ENCODE results near the gene RAB24.

GRCh38 chr5:177288191-177288590, 15.3 kb downstream of the RAB24 start:
- no peak for TF ChIP-seq GABPA (IDR thresholded peaks at IDR 0.05; ENCODE audit: low read depth)
- TF ChIP-seq, protein P1, sequence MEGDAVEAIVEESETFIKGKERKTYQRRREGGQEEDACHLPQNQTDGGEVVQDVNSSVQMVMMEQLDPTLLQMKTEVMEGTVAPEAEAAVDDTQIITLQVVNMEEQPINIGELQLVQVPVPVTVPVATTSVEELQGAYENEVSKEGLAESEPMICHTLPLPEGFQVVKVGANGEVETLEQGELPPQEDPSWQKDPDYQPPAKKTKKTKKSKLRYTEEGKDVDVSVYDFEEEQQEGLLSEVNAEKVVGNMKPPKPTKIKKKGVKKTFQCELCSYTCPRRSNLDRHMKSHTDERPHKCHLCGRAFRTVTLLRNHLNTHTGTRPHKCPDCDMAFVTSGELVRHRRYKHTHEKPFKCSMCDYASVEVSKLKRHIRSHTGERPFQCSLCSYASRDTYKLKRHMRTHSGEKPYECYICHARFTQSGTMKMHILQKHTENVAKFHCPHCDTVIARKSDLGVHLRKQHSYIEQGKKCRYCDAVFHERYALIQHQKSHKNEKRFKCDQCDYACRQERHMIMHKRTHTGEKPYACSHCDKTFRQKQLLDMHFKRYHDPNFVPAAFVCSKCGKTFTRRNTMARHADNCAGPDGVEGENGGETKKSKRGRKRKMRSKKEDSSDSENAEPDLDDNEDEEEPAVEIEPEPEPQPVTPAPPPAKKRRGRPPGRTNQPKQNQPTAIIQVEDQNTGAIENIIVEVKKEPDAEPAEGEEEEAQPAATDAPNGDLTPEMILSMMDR (IDR thresholded peaks at IDR 0.05; ENCODE audit: insufficient read depth, low read length), result no peak
- TF ChIP-seq SPI1 (IDR thresholded peaks at IDR 0.05; ENCODE audit: borderline replicate concordance, low read depth), result no peak
- TF ChIP-seq POLR2AphosphoS5 (IDR thresholded peaks at IDR 0.05; ENCODE audit: low read depth), result no peak
- TF ChIP-seq, protein P2, sequence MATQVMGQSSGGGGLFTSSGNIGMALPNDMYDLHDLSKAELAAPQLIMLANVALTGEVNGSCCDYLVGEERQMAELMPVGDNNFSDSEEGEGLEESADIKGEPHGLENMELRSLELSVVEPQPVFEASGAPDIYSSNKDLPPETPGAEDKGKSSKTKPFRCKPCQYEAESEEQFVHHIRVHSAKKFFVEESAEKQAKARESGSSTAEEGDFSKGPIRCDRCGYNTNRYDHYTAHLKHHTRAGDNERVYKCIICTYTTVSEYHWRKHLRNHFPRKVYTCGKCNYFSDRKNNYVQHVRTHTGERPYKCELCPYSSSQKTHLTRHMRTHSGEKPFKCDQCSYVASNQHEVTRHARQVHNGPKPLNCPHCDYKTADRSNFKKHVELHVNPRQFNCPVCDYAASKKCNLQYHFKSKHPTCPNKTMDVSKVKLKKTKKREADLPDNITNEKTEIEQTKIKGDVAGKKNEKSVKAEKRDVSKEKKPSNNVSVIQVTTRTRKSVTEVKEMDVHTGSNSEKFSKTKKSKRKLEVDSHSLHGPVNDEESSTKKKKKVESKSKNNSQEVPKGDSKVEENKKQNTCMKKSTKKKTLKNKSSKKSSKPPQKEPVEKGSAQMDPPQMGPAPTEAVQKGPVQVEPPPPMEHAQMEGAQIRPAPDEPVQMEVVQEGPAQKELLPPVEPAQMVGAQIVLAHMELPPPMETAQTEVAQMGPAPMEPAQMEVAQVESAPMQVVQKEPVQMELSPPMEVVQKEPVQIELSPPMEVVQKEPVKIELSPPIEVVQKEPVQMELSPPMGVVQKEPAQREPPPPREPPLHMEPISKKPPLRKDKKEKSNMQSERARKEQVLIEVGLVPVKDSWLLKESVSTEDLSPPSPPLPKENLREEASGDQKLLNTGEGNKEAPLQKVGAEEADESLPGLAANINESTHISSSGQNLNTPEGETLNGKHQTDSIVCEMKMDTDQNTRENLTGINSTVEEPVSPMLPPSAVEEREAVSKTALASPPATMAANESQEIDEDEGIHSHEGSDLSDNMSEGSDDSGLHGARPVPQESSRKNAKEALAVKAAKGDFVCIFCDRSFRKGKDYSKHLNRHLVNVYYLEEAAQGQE (IDR thresholded peaks at IDR 0.05; ENCODE audit: insufficient replicate concordance, low read depth), result no peak

Measured in HL-60 (cell line).